Suprapubic skin (tissue), 4 donors: Measurements from ENCODE around the gene KLRK1. TPM values are rescaled to one million over a fixed set of nuclear protein-coding genes. Genes with fewer than 3 reads are reported as not detected.

ENCODE experiments used
- DNase-seq, 2 donors: peaks; one replicate each; pipeline ENCODE4 v3.0.0-alpha.2; 2019; ENCODE audit warnings: low spot score in 2 of 2
- H3K27ac ChIP-seq: fragments of 200-600 bp; sonication (generic); one replicate; pipeline ENCODE4 v1.5.1; 2019
- H3K27me3 ChIP-seq: fragments of 200-600 bp; sonication (generic); one replicate; pipeline ENCODE4 v1.5.1; 2019
- H3K36me3 ChIP-seq: fragments of 200-600 bp; sonication (generic); one replicate; pipeline ENCODE4 v1.5.1; 2019
- H3K4me1 ChIP-seq: fragments of 200-600 bp; sonication (generic); one replicate; pipeline ENCODE4 v1.5.1; 2019
- H3K4me3 ChIP-seq: fragments of 200-600 bp; sonication (generic); one replicate; pipeline ENCODE4 v1.5.1; 2019; ENCODE audit warnings: mild to moderate bottlenecking
- H3K9me3 ChIP-seq: fragments of 200-600 bp; sonication (generic); one replicate; pipeline ENCODE4 v1.5.1; 2019
- EP300 ChIP-seq: sonication (generic); formaldehyde crosslinking; IDR thresholded peaks from one replicate; pipeline ENCODE4 v1.6.1; 2017; ENCODE audit warnings: antibody characterized with exemption
- POLR2A ChIP-seq, 2 donors: fragments of 450-650 bp; IDR thresholded peaks; one replicate each; pipeline ENCODE4 v1.6.1; 2017; ENCODE audit warnings: antibody characterized with exemption in 2 of 2, mild to moderate bottlenecking in 2 of 2, moderate library complexity in 2 of 2
- POLR2AphosphoS5 ChIP-seq, 3 donors: sonication (generic); formaldehyde crosslinking; IDR thresholded peaks; one replicate each; pipeline ENCODE4 v1.6.1; 2017; ENCODE audit warnings: antibody characterized with exemption in 3 of 3
- WGBS: methylation state at CpG from one replicate; pipeline ENCODE4 v1.1.5; 2018; 5-methylcytosine and 5-hydroxymethylcytosine counted together
- total RNA-seq, 4 donors: library from RNA; depleted of rRNA; stranded (reverse); fragments of >200 nt; gene quantifications; one replicate each; pipeline ENCODE4 v1.1.0, GENCODE V29; 2016
- TF ChIP-seq, protein P1 (sequence below), 2 donors: fragments of 200-600 bp in 1 of 2; fragments of 450-650 bp in 1 of 2; sonication (generic) in 1 of 2; IDR thresholded peaks; one replicate each; pipeline ENCODE4 v1.5.1; 2016 to 2019; ENCODE audit warnings: antibody characterized with exemption in 2 of 2, mild to moderate bottlenecking in 1 of 2, moderate library complexity in 1 of 2

The KLRK1 gene
- total RNA-seq, 4 donors from 2014 or later, result 0.51 to 4.3 TPM; not detected in 2

DNA sequence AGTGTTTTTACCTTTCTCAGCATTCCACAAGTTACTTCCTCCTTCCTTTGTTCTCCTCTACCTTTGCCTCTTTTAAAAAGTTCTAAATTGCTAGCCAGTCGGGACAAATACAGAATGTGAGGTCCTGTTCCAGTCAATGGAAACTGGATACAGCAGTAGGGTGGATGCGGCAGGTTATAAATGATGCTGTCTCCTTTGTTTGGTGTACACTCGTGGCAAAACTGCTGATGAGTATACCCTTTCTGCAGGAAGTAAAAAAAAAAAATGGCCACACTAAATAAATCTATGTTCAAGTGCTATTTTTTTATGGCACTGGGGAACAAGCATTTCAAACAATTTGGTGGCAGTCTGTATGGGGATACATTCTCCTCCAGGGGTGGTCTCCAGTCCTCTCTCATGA lies 27.5 kb downstream of the KLRK1 start:
- peak overlapping the region; percentile 95 for H3K27ac ChIP-seq
- WGBS, result 40% methylated on average over 3 of the region's 3 CpGs
- H3K36me3 ChIP-seq, result no peaks in the 10 kb centered on the region
- no peak overlapping the region for H3K4me3 ChIP-seq
- no peak for TF ChIP-seq POLR2AphosphoS5 (IDR thresholded peaks at IDR 0.05)
- TF ChIP-seq, protein P1, sequence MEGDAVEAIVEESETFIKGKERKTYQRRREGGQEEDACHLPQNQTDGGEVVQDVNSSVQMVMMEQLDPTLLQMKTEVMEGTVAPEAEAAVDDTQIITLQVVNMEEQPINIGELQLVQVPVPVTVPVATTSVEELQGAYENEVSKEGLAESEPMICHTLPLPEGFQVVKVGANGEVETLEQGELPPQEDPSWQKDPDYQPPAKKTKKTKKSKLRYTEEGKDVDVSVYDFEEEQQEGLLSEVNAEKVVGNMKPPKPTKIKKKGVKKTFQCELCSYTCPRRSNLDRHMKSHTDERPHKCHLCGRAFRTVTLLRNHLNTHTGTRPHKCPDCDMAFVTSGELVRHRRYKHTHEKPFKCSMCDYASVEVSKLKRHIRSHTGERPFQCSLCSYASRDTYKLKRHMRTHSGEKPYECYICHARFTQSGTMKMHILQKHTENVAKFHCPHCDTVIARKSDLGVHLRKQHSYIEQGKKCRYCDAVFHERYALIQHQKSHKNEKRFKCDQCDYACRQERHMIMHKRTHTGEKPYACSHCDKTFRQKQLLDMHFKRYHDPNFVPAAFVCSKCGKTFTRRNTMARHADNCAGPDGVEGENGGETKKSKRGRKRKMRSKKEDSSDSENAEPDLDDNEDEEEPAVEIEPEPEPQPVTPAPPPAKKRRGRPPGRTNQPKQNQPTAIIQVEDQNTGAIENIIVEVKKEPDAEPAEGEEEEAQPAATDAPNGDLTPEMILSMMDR (IDR thresholded peaks at IDR 0.05), result no peak
- TF ChIP-seq EP300, result no peak
- TF ChIP-seq POLR2A (IDR thresholded peaks at IDR 0.05), result no peak
- no peak for DNase-seq
- no peaks in the 10 kb centered on the region for H3K9me3 ChIP-seq
- H3K4me1 ChIP-seq, result peaks cover 36% of the 10 kb centered on the region
- H3K27me3 ChIP-seq, result no peaks in the 10 kb centered on the region

GRCh38 chr12:10361622-10362021 lies 28.2 kb downstream of the KLRK1 start:
- H3K36me3 ChIP-seq, result no peaks in the 10 kb centered on the region
- DNase-seq, result no peak
- H3K4me1 ChIP-seq, result peaks cover 36% of the 10 kb centered on the region
- 59% methylated on average over 4 of the region's 4 CpGs for WGBS
- peak overlapping the region; percentile 20 for H3K4me3 ChIP-seq
- no peak for TF ChIP-seq EP300
- TF ChIP-seq POLR2A (IDR thresholded peaks at IDR 0.05), result no peak
- TF ChIP-seq POLR2AphosphoS5 (IDR thresholded peaks at IDR 0.05), result no peak
- TF ChIP-seq, protein P1 (IDR thresholded peaks at IDR 0.05), result no peak
- H3K27ac ChIP-seq, result peak overlapping the region; percentile 95
- no peaks in the 10 kb centered on the region for H3K27me3 ChIP-seq
- H3K9me3 ChIP-seq, result no peaks in the 10 kb centered on the region

DNA sequence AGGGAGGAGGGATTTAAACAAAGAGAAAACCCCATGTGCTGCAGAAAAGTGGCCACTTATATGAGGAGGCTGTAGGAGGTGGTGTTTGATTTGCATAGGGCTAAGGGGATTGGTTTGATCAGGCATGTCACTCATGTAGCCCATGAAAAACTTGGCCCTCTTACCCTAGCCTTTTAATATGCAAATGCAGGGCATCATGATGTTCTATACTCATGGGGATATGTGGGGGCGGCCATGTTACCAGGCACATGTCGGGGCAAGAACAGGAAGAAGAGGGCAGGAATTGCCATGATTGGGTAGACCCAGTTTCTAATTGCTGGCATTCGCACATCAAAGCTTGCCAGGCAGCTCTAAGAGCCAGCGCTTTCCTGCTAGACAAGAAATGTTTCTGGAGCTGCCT lies 28.8 kb downstream of the KLRK1 start:
- no peak for DNase-seq
- Histone ChIP-seq H3K9me3 (no peaks in the 10 kb centered on the region), H3K4me3 (peak overlapping the region; percentile 20), H3K27me3 (no peaks in the 10 kb centered on the region), H3K27ac (peak overlapping the region; percentile 95), H3K36me3 (no peaks in the 10 kb centered on the region), H3K4me1 (peaks cover 31% of the 10 kb centered on the region)
- TF ChIP-seq EP300, result no peak
- no peak for TF ChIP-seq POLR2A (IDR thresholded peaks at IDR 0.05)
- TF ChIP-seq, protein P1 (IDR thresholded peaks at IDR 0.05), result no peak
- no peak for TF ChIP-seq POLR2AphosphoS5 (IDR thresholded peaks at IDR 0.05)
- WGBS, result 66% methylated on average over 4 of the region's 4 CpGs

DNA sequence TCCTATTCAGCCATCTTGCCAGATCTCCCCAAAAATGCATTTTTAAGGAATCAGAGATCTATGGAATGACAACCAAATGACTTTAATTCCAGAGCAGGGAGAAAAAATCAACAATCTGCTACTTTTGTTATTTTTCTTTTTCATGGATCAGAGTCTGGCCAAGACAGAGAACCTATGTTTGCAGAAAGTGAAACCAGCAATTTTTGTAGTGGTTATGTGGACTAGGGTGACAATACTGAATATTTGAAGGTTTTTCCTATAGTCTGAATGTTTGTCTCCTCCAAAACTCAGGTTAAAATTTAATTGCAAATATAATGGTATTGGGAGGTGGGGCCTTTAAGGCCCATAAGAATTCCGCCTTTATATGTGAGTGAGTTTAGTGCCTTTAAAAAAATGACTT lies 30.9 kb downstream of the KLRK1 start:
- 96% methylated on average over 1 of the region's 1 CpG for WGBS

DNA sequence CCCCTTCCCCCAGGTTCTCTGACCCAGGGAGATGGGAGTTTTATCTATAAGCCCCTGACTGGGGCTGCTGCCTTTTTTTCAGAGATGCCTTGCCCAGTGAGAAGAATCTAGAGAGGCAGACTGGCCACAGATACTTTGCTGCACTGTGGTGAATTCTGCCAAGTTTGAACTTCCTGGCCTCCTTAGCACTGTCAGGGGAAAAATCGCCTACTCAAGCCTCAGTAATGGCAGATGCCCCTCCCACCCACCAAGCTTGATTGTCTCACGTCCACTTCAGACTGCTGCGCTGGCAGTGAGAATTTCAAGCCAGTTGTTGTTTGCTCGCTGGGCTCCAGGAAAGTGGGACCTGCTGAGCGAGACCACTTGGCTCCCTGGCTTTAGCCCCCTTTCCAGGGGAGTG lies 31.7 kb downstream of the KLRK1 start:
- no peak overlapping the region for H3K27ac ChIP-seq
- no peak for DNase-seq
- H3K36me3 ChIP-seq, result no peaks in the 10 kb centered on the region
- TF ChIP-seq, protein P1 (IDR thresholded peaks at IDR 0.05), result no peak
- no peak for TF ChIP-seq POLR2AphosphoS5 (IDR thresholded peaks at IDR 0.05)
- no peak for TF ChIP-seq POLR2A (IDR thresholded peaks at IDR 0.05)
- no peak for TF ChIP-seq EP300
- WGBS, result 65% methylated on average over 4 of the region's 5 CpGs
- H3K27me3 ChIP-seq, result no peaks in the 10 kb centered on the region
- H3K9me3 ChIP-seq, result no peaks in the 10 kb centered on the region
- H3K4me1 ChIP-seq, result peaks cover 12% of the 10 kb centered on the region
- H3K4me3 ChIP-seq, result no peak overlapping the region

More for the DNA sequence above, 30.9 kb downstream of the KLRK1 start:
- Histone ChIP-seq H3K27ac (no peak overlapping the region), H3K36me3 (no peaks in the 10 kb centered on the region), H3K4me1 (peaks cover 20% of the 10 kb centered on the region), H3K4me3 (no peak overlapping the region), H3K27me3 (no peaks in the 10 kb centered on the region), H3K9me3 (no peaks in the 10 kb centered on the region)
- TF ChIP-seq POLR2AphosphoS5 (IDR thresholded peaks at IDR 0.05), result no peak
- no peak for TF ChIP-seq EP300
- TF ChIP-seq POLR2A (IDR thresholded peaks at IDR 0.05), result no peak
- TF ChIP-seq, protein P1 (IDR thresholded peaks at IDR 0.05), result no peak
- DNase-seq, result no peak
